ENCODE measurements around the gene DDX20. TPM values are rescaled to one million over a fixed set of nuclear protein-coding genes. Genes with fewer than 3 reads are reported as not detected.

DDX20 gene
- total and polyA plus RNA-seq, 2 of the 8 experiments (the other 6 are each of a cell fraction or from before 2014, with no cell fraction given), result 7.5 to 24.7 TPM

DNA sequence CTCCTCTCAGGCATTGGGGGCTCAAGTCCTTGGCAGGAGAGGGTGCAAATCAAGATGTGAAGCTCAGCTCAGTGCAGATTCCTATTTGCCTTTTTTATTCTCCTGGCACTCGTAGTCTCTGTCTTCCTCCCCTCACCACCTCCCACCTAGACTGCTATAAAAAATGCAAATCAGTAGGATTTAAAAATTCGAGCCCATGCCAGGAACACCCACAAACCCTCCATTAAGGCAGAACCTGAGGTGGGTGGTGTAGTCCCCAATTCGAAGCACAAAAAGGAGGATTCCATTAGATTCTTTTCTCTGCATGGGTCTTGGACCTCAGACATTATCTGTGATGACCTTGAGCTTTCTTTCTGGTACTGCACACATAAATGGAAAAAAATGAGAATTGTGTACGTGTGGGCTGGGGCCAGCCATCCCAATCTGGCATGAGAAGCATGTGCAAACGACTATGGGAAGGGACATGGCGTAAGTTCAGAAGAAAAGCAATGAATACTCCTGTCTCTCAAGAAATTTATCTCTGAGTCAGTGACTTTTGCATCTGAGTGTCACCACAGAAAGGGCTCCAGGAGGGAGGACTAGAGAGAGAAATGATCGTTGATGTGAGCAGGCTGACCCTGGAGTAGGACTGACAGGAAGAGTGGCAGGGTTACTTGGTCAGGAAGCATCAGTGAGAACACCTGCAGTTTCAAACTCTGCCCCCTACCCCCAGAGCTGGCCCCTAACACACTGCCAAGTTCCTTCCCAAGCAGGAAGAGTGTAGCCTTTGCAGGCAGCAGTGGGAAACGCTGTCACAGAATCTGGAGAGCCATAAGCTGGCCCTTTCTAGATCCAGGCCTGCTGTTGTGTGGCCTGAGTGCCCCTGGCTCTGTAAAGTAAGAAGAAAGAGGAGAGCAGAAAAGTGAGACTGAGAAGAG, 18.2 kb upstream of the DDX20 start (continued):
- TF ChIP-seq, protein P1, sequence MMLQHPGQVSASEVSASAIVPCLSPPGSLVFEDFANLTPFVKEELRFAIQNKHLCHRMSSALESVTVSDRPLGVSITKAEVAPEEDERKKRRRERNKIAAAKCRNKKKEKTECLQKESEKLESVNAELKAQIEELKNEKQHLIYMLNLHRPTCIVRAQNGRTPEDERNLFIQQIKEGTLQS (IDR thresholded peaks at IDR 0.05; ENCODE audit: insufficient read depth, low read depth, low read length), result no peak
